ENCODE results near the gene TRIM24.

- TF ChIP-seq CTCF (IDR thresholded peaks at IDR 0.05) (no peak), POLR2AphosphoS5 (IDR thresholded peaks at IDR 0.05; ENCODE audit: low read depth, low read length) (no peak), TCF7L2 (IDR thresholded peaks at IDR 0.05; ENCODE audit: low read depth, low read length) (no peak), REST (IDR thresholded peaks at IDR 0.05; ENCODE audit: insufficient read depth in 1 of 2, low read depth in 2 of 2, low read length in 1 of 2) (no peak)
Measured at GRCh38 chr7:138584696-138585095, 124.6 kb downstream of the TRIM24 start.

Data from Panc1 (cell line).